Camera-type eye (tissue), 1 donor: Measurements from ENCODE around the gene GSTM3. TPM values are rescaled to one million over a fixed set of nuclear protein-coding genes. Genes with fewer than 3 reads are reported as not detected.

Experiments used
- total RNA-seq: library from RNA; depleted of rRNA; stranded (reverse); fragments of >200 nt; gene quantifications from one replicate; pipeline ENCODE4 v1.2.3, GENCODE V29; 2014

Gene GSTM3
- total RNA-seq, result 41.6 TPM

GRCh38 chr1:109740615-109741373 lies at the start of gene GSTM3:
Gene GSTM3, minus strand, starts transcription at chr1:109741038. Its CDS starts 751 bp downstream, at chr1:109740287.

GRCh38 chr1:109763646-109764415 lies 23.0 kb upstream of the GSTM3 start, which contains the start of gene EPS8L3:
Gene EPS8L3, minus strand, starts transcription at chr1:109763923. Its CDS starts 2,174 bp downstream, at chr1:109761749.

GRCh38 chr1:109711593-109712320 lies 29.1 kb downstream of the GSTM3 start, which contains the start of gene GSTM5:
Gene GSTM5, plus strand, starts transcription at chr1:109712251. Its CDS starts 62 bp downstream, at chr1:109712313.

GRCh38 chr1:109687641-109688499 lies 53.0 kb downstream of the GSTM3 start, which contains the start of gene GSTM1:
Gene GSTM1, plus strand, starts transcription at chr1:109687817. Its CDS starts 57 bp downstream, at chr1:109687874.

Other genes with a start within 250 kb of the GSTM3 start
- 5.6 TPM for gene CYB561D1, start 246.9 kb downstream of the GSTM3 start, total RNA-seq
- 13.3 TPM for gene AMIGO1, start 231.3 kb downstream of the GSTM3 start, total RNA-seq
- gene GPR61, start 201.2 kb downstream of the GSTM3 start, total RNA-seq, result 4.8 TPM
- gene GNAI3, start 192.4 kb downstream of the GSTM3 start, total RNA-seq, result 12.8 TPM
- gene GNAT2, start 121.4 kb downstream of the GSTM3 start, total RNA-seq, result 21.8 TPM
- gene AMPD2, start 121.2 kb downstream of the GSTM3 start, total RNA-seq, result 75.2 TPM
- gene GSTM4, start 84.9 kb downstream of the GSTM3 start, total RNA-seq, result 15.4 TPM
- 92.3 TPM for gene GSTM2, start 73.0 kb downstream of the GSTM3 start, total RNA-seq
- gene GSTM1, start 53.2 kb downstream of the GSTM3 start, total RNA-seq, result not detected
- 16.9 TPM for gene GSTM5, start 28.8 kb downstream of the GSTM3 start, total RNA-seq
- not detected for gene EPS8L3, start 22.9 kb upstream of the GSTM3 start, total RNA-seq
- gene CSF1, start 169.8 kb upstream of the GSTM3 start, total RNA-seq, result 13.6 TPM
- 66.0 TPM for gene AHCYL1, start 243.7 kb upstream of the GSTM3 start, total RNA-seq